Activated CD4-positive, CD25-positive, alpha-beta regulatory T cell treated with anti-CD3 and anti-CD28 coated beads, Interleukin-2, amount 50 U/mL, for 72 hours (primary cell): Measurements from ENCODE around the gene CLCC1.
"Not testable (repeated sequence)": the region's sequence is repeated elsewhere in the genome, so short reads cannot be mapped to it uniquely, and the experiment has no call there.

Experiments used
- DNase-seq: peaks from one replicate; pipeline ENCODE4 v3.0.0; 2021

The CLCC1 gene, protein sequence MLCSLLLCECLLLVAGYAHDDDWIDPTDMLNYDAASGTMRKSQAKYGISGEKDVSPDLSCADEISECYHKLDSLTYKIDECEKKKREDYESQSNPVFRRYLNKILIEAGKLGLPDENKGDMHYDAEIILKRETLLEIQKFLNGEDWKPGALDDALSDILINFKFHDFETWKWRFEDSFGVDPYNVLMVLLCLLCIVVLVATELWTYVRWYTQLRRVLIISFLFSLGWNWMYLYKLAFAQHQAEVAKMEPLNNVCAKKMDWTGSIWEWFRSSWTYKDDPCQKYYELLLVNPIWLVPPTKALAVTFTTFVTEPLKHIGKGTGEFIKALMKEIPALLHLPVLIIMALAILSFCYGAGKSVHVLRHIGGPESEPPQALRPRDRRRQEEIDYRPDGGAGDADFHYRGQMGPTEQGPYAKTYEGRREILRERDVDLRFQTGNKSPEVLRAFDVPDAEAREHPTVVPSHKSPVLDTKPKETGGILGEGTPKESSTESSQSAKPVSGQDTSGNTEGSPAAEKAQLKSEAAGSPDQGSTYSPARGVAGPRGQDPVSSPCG

DNA sequence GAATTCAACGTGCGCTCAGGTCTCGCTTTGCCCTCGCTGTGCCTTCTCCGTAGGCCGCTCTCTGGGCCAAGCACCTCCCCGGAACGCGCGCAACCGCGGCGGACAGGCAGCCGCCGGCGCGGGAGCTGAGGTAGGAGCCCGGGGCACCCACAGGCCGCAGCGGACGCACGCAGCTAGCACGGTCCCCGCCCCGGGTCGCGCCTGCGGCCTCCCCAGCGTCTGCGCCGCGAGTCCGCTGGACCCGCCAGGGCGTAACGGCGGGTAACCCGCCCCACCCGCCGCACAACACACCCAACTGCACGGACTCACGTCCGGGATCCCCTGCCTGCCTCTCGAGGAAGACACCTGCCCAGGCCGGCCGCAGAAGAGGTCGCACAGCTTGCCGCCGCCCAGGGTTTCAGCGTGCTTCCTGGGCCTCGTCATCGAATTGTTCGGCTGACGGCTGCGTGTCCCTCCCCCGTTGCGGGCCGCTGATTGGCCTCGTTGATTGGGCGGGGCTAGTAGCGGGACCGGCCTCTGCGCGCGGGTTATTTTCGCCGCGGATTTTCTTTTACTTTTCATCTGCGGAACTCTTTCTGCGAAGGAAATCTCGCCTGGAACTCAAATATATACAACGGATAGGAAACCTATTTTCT is at the start of gene CLCC1:
TSS of gene CLCC1 (minus strand) at position 433 of the 635 bp plus-strand sequence. CDS start 13,047 bp downstream, outside the sequence.
- peak; percentile 90 for DNase-seq

DNA sequence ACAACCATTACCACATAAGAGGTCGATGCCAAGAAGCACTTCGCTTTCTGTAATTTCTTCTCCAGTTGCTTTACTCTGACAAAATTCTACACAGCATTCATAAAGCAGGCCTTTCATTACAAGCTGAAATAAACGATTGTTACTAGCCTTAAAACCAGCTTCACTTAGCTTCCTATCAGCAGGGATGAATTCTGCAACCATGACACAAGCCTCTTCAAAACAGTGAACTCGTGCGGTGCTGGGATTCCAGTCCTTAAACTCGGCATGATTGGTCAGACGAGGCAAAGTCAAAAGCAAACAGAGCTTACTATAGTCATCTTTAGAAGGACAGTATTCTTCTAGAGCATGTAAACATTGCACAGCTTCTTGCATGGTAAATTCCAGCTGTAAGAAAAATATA is 48.1 kb upstream of the CLCC1 start:
- DNase-seq, result no peak

DNA sequence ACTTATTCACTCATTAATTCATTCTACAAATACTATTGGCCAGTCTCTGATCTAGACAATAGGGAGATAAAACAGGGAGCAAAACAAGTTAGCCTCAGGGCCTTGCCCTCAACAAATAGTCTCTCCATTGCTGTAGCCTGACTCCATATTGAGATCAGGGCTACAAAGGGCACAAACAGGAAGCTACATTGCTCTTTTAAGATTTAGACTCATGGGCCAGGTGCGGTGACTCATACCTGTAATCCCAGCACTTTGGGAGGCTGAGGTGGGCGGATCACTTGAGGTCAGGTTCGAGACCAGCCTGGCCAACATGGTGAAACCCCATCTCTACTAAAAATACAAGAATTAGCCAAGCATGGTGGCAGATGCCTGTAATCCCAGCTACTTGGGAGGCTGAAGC is 33.3 kb upstream of the CLCC1 start:
- DNase-seq, result not testable (repeated sequence)

GRCh38 chr1:108983114-108983513 is 19.8 kb upstream of the CLCC1 start:
- DNase-seq, result no peak

DNA sequence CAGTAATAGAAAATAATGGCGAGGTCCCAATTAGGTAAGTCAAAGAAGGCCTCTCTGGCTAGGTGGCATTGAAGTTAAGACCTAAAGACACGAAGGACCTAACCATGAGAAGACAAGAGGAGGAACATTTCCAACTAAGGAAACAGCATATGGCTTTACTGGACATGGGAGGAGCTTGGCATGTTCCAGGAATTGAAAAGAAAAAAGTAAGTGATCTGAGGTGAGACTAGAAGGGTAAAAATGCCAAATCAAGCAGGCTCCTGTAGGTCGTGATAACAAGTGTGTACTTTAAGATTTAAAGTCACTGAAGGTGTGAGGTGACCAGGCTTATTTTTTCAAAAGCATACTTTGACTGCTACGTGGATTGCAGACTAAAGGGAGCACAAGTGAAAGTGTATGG is 13.4 kb upstream of the CLCC1 start:
- no peak for DNase-seq

- DNase-seq, result no peak
Observed at GRCh38 chr1:108972951-108973350, 9.7 kb upstream of the CLCC1 start.

DNA sequence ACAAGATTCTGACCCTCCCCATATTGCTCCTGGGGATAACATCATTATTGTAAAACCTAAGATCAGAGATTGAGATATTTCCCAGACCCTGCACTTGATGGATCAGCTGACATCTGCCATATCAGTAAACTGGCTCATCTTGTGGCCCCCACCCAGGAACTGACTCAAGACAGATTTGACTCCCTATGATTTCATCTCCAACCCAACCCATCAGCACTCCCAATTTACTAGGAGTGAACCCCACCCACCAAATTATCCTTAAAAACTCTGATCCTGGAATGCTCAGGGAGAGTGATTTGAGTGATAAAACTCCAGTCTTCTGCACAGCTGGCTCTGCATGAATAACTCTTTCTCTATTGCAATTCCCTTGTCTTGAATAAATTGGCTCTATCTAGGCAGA is 6.1 kb upstream of the CLCC1 start:
- DNase-seq, result no peak

DNA sequence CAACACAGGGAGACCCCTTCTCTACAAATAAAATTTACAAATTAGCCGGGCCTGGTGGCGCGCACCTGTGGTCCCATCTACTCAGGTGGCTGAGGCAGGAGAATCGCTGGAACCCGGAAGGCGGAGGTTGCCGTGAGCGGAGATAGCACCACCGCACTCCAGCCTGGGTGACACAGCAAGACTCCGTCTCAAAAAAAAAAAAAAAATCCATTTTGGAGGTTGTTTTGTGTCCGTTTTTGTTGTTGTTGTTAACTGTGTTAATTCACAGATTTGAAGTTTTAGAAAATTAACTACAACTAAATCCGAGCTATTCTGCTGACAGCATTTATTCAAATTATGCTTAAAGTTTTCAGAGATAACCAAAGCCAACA is 618 bp downstream of the CLCC1 start:
- DNase-seq, result peak; percentile 47

GRCh38 chr1:108961752-108962486 is 1.4 kb downstream of the CLCC1 start:
- DNase-seq, result no peak

DNA sequence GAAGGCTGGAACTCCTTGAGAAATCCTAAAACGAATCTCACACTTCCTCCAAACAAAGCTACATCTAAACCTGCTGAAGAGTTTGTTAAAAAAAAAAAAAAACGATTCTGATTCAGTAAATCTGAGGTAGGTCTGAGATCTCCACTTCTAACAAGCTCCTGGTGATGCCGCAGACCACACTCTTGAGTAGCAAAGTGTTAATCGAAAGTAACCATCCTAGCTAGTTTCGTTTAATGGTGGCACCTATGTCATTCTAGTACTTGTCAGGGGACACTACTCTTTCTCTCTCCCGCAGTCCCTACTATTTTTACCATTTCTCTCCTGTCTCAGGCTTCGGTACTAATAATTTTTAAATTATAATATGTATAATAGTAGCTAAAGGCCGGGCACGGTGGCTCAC is 2.1 kb downstream of the CLCC1 start:
- no peak for DNase-seq

GRCh38 chr1:108960719-108961118 is 2.6 kb downstream of the CLCC1 start:
- DNase-seq, result no peak

DNA sequence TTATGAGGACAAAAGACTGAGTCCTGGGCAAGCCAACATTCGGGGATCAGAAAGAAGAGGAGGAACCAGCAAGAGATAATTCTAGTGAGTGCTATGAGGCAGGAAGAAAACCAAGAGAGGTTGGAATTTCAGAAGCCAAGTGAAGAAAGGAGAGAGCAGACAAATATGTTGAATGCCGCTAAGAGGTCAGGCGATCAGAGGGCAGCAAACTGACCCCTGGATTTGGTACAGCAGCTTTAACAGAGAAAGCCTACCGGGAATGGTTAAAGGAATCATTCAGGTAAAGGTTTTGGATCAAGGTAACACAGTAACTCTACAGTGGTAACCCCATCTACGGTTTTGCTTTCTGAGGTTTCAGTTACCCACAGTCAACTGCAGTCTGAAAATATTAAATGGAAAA is 5.4 kb downstream of the CLCC1 start:
- DNase-seq, result no peak

GRCh38 chr1:108955881-108956280 is 7.4 kb downstream of the CLCC1 start:
- no peak for DNase-seq

DNA sequence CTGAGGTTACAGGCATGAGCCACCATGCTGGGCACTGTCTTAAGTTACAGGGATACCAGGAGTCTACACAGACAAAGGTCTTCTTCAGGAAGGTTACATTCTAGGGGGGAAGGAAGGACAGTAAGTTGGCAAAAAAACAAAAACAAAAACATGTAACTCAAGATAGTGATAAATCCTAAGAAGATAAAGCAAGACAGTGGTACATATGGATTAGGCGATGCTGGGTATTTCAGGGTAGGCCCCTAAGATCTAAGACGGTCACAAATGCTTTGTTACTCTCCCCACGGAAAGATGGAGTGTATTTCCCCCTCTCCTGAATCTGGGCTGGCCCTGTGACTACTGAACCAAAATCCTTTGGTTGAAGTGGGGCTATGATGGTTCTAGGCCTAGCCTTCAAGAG is 8.2 kb downstream of the CLCC1 start:
- DNase-seq, result no peak

DNA sequence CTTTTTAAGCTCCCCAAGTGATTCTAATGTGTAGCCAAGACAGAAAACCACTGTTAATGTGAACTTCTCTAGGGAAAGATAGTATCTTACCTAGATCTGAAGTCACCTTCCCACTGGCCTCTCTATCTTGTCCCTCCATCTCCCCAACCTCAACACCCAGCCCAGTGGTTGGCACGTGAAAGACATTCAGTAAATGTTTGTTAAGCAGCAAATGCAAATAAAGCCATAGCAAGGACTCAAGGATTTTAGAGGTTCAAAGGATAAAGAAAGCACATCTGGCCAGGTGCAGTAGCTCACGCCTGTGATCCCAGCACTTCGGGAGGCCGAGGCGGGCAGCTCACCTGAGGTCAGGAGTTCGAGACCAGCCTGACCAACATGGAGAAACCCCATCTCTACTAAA is 9.8 kb downstream of the CLCC1 start:
- no peak for DNase-seq

- DNase-seq, result no peak
Observed at GRCh38 chr1:108951242-108951641, 12.0 kb downstream of the CLCC1 start.

DNA sequence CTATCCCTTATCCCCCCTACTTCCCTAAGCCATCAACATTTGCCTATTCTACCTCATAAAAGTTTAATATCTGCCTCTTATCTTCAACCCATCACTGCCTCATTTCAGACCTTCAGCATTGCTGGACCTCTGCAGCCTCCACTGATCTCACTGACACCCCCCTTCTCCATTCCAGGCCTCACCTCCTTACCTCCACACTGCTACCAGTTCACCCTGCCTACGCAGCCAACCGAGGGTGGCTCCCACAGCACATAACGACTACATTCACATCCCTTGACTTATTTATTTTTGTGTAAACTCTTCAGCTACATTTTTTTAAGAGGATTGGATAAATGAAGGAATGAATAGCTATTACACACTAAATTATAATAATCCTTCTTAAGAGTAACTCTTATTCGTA is 14.2 kb downstream of the CLCC1 start:
- DNase-seq, result no peak

- DNase-seq, result no peak
Observed at GRCh38 chr1:108947871-108948525, 15.3 kb downstream of the CLCC1 start.

DNA sequence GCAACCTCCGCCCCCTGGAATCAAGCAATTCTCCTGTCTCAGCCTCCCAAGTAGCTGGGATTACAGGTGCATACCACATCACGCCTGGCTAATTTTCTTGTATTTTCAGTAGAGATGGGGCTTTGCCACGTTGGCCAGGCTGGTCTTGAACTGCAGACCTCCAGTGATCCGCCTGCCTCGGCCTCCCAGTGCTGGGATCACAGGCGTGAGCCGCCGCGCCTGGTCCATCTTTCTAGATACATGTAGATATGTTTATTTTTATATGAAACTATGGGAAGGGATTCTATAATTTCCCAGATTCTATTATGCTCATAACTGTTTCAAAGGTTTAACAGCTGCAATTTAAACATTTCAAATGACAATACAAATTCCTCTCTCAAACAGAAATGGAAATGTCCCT is 27.1 kb downstream of the CLCC1 start:
- DNase-seq, result no peak

DNA sequence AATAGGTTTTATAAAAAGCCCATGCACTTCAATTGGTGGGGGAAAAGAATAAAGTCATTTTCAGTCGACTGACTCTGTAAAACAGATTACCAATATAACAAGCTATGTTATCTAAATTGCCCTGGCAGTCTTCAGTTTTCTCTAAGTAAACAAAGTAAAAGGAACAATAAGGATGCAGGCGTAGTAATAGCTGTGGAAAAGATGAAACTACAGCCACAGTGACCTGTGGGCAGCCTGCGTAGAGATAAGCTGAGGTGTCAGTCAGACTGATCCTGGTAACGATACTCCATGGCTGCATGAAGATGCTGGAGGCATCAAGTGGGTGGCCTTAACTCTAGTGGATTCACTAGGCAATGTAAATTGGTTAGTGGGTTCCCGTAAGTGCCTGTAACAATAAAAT is 29.3 kb downstream of the CLCC1 start:
- no peak for DNase-seq

GRCh38 chr1:108927565-108927964 is 35.7 kb downstream of the CLCC1 start:
- DNase-seq, result not testable (repeated sequence)

DNA sequence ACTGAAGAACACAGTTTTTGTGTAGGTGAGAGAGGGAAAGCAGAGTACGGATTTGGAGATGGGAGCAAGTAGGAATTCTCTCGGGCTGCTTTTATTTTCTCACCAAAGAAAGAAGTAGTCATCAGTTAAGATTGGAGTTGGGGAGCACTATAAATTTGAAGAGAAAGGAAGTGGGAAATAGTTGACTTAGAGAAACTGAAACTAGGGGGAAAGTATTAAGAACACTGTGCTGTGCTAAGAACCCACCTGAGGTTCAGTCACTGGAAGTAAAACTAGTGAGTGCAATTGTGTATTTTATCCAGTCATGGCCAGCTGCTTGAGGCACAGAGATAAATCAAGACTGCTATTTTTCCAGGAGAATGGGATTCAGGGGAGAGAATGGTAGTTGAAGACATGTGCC is 37.4 kb downstream of the CLCC1 start:
- no peak for DNase-seq

DNA sequence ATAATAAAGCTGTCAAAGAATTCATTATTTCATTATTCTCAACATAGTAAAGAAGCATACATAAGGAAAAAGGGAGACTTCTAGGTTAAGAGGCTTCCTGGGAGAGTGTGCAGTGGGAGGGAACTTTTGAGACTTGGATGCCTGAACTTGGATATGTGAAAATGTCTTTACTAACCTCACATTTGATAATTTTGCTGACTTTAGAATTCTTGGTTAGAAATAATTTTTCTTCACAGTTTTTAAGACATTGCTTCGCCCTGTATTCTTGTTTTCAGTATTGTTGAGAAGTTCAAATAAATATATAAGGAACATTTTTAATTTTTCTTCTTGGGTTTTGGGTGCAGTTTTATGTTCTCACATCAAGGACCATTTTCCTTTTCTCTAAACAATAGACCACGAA is 46.5 kb downstream of the CLCC1 start:
- DNase-seq, result no peak
